ENCODE results near the gene A3GALT2.

Gene A3GALT2

GRCh38 chr1:33257207-33257771, 63.6 kb downstream of the A3GALT2 start:
- DNase-seq (ENCODE audit: extremely low read depth in 1 of 2, low read depth in 1 of 2), result no peak
